CD4-positive, alpha-beta T cell treated with Interleukin-6 for 4 hours (primary cell): Measurements from ENCODE around the gene ZNF208.

ENCODE experiments used
- DNase-seq: peaks from one replicate; pipeline ENCODE4 v3.0.0-alpha.2; 2020; ENCODE audit warnings: mixed read lengths

The ZNF208 gene

DNA sequence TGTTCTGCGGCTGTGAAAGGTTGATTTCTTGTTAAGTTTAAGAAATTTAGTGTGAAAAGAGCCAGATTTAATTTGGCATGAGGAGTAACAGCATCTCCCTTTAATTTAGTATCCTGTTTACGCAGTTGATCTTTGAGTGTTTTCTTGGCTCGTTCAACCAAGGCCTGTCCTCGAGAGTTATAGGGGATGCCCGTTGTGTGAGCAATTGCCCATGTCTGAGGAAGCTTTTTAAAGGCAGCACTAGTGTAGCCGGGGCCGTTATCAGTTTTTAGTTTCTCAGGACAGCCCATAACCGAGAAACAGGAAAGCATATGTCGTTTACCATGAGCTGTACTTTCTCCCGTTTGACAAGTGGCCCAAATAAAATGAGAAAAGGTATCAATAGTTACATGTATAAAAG is 127.2 kb downstream of the ZNF208 start:
- DNase-seq: no peak
